Activated T-cell treated with anti-CD3 and anti-CD28 coated beads for 48 hours (primary cell): ENCODE results near the gene OR51V1.
"Not testable (repeated sequence)": the region's sequence is repeated elsewhere in the genome, so short reads cannot be mapped to it uniquely, and the experiment has no call there.

Experiments
- DNase-seq: peaks from one replicate; pipeline ENCODE4 v3.0.0-alpha.2; 2020; ENCODE audit warnings: low read depth

Gene OR51V1

DNA sequence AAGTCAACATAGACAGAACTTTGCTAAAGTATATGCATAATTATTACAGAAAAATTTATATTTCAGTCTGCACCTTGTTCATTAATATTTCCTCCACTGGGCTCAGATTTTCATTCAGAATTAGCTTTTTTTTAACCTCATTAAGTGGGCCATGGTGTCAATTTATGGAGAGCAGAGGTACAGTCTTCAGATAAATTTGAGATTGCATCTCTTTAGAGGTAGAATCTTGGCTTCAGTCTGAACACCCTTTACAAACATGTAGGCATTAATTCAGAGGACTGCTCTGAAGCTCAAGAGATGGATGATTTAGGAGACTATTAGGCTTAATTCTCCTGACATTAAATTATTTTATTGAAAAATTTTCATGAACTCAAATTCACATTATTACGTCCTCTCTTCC, 29.8 kb upstream of the OR51V1 start:
- DNase-seq, result no peak

DNA sequence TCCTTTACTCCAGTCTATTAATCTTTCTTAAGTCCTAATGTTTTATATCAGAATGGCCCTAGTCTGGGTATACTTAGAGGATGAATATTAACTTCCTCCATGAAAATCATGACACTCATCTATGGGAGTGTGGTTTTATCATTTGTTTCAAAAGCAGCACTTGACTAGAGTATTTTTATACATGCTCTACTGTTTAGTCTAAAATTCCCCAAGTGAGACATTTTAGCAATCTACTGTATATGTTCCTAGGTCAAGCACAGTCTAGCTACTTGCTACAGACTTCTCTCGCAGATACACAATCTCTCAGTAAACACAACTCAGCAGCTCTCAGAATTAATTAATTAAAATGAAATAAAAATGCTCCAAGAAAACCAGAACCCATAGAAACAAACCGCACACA, 29.3 kb upstream of the OR51V1 start:
- no peak for DNase-seq

DNA sequence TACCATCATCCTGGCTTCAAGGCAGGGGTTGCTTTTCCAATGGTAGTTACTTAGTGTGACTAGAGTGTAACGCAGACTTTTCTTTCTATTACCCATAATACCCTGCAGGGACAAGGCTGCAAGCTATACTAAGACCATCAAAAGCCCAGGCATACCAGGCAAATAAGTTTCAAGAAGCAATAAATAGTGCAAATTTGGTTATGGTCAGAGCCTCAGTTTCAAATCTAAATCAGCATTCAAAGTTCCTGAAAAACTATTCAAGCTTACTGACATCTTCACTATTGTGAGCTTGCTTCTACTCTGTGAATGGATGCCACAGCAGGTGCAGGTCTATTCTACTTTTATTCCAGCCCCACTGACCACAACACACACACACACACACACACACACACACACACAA, 28.9 kb upstream of the OR51V1 start:
- DNase-seq, result no peak

GRCh38 chr11:5228124-5228523, 27.6 kb upstream of the OR51V1 start:
- DNase-seq, result no peak

DNA sequence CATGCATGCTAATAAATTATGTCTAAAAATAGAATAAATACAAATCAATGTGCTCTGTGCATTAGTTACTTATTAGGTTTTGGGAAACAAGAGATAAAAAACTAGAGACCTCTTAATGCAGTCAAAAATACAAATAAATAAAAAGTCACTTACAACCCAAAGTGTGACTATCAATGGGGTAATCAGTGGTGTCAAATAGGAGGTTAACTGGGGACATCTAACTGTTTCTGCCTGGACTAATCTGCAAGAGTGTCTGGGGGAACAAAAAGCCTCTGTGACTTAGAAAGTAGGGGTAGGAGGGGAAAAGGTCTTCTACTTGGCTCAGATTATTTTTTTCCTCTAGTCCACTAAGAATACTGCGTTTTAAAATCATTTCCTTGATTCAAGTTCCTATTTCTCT, 27.2 kb upstream of the OR51V1 start:
- no peak for DNase-seq

- no peak for DNase-seq
These were observed 26.3 kb upstream of the OR51V1 start, which contains the start of gene HBB for GRCh38 chr11:5226732-5227310. TSS of gene HBB (minus strand) at chr11:5227071. CDS start at chr11:5227021, 50 bp downstream.

GRCh38 chr11:5225480-5225871, 25.0 kb upstream of the OR51V1 start:
- DNase-seq, result no peak

DNA sequence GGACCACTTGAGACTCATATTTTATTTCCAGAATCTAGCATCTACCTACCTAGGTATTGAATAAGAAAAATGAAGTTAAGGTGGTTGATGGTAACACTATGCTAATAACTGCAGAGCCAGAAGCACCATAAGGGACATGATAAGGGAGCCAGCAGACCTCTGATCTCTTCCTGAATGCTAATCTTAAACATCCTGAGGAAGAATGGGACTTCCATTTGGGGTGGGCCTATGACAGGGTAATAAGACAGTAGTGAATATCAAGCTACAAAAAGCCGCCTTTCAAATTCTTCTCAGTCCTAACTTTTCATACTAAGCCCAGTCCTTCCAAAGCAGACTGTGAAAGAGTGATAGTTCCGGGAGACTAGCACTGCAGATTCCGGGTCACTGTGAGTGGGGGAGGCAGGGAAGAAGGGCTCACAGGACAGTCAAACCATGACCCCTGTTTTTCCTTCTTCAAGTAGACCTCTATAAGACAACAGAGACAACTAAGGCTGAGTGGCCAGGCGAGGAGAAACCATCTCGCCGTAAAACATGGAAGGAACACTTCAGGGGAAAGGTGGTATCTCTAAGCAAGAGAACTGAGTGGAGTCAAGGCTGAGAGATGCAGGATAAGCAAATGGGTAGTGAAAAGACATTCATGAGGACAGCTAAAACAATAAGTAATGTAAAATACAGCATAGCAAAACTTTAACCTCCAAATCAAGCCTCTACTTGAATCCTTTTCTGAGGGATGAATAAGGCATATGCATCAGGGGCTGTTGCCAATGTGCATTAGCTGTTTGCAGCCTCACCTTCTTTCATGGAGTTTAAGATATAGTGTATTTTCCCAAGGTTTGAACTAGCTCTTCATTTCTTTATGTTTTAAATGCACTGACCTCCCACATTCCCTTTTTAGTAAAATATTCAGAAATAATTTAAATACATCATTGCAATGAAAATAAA, 24.3 kb upstream of the OR51V1 start:
- no peak for DNase-seq

DNA sequence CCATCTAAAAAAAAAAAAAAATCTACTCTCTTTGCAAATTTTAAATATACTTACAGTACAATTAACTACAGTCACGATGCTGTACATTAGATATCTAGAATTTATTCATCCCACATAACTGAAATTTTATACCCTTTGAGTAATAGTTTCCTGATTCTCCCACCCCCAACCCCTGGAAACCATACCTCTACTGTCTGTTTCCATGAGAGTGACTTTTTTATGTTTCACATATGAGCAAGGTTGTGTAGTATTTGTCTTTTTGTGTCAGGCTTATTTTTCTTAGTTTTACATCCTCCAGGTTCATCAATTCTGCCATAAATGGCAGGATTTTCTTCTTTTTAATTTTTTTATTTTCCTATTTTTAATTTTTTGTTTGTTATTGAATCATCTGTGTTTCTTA, 23.2 kb upstream of the OR51V1 start:
- DNase-seq, result no peak

GRCh38 chr11:5223146-5223545, 22.7 kb upstream of the OR51V1 start:
- no peak for DNase-seq

- DNase-seq, result no peak
These were observed 9.9 kb upstream of the OR51V1 start for GRCh38 chr11:5210376-5210885.

DNA sequence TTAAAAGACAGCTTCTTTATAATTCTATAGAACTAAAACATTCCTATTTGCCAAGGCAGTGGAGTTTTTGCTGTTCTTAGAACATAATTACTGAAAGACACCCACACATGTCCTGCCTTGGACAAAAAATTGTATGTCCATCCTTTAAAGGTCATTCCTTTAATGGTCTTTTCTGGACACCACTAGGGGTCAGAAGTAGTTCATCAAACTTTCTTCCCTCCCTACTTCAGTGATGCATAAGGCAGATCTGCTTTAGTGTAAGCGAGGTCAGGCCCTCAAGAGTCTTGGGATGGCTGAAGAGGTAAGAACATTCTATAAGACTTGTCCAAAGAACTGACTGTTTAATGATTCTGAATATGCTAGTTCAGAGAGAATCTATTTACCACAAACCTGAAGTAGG, 4.3 kb upstream of the OR51V1 start:
- DNase-seq, result no peak

DNA sequence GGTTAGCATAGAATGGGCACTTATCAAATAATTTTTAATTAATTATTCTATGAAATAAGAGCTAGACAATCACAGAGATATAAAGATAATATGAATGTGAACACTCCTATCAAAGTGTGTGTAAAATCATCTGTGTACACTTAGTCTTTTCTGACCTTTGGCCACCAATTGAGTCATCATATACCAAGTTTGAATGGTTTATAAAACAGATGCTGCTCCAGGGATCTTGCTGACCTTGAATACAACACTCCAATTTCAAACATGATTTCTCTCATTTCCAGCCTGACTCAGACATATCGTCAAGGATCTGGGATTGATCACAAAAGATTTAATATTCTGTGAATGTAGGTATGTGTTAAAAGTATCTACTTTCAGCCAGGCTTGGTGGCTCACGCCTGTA, 2.9 kb upstream of the OR51V1 start:
- no peak for DNase-seq

- DNase-seq, result no peak
These were observed 2.2 kb downstream of the OR51V1 start for GRCh38 chr11:5198285-5198684.

GRCh38 chr11:5197536-5197935, 2.9 kb downstream of the OR51V1 start:
- no peak for DNase-seq

- DNase-seq, result no peak
These were observed 3.8 kb downstream of the OR51V1 start for GRCh38 chr11:5196731-5197130.

- no peak for DNase-seq
These were observed 4.4 kb downstream of the OR51V1 start for GRCh38 chr11:5196067-5196466.

- DNase-seq, result no peak
These were observed 7.7 kb downstream of the OR51V1 start for GRCh38 chr11:5192738-5193137.

- DNase-seq, result no peak
These were observed 12.3 kb downstream of the OR51V1 start for GRCh38 chr11:5188201-5188600.

- DNase-seq, result no peak
These were observed 22.2 kb downstream of the OR51V1 start for GRCh38 chr11:5178046-5178837.

DNA sequence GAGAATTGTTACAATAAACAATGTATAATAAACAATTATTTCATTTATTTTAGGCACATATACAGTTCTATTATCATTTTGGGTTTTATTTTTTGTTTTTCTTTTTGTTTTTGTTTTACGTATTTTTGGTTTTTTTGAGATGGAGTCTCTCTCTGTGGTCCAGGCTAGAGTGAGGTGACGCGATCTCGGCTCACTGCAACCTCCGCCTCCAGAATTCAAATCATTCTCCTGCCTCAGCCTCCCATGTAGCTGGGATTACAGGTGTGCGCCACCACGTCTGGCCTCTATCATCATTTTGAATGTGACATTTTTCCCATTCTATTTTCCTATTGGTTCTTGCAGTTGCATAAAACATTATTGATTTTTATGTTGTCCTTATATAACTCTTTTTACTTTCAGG, 25.5 kb downstream of the OR51V1 start:
- DNase-seq, result no peak

DNA sequence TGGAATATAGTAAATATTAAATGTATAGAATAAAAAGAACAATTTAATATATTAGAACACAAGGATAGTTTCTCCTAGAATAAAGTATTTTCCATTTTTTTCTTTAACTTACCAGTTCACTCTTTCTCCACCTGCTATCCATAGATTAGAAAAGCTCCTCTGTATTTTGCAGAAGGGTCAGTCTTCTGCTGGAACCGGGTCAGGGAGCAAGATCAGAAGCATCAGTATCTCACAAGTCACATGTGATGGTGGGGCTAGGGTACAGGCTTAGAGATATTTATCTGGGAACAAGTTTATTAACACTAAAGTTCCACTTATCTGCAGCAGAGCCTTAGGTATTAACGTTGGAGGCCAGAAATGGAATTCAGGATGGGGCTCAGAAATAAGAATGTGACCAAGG, 28.6 kb downstream of the OR51V1 start:
- no peak for DNase-seq

GRCh38 chr11:5165898-5166297, 34.6 kb downstream of the OR51V1 start:
- DNase-seq, result not testable (repeated sequence)
